HEK293T (cell line): ENCODE results near the gene RTP5.

ENCODE experiments used
- FOXM1 ChIP-seq: fragments of 450-650 bp; IDR thresholded peaks from 2 replicates; pipeline ENCODE4 v1.6.1; 2017; ENCODE audit warnings: mild to moderate bottlenecking, borderline replicate concordance
- L3MBTL2 ChIP-seq: fragments of 450-650 bp; conservative IDR thresholded peaks from 2 replicates; pipeline ENCODE4 v1.6.1; 2016; ENCODE audit warnings: mild to moderate bottlenecking
- NFRKB ChIP-seq: fragments of 450-650 bp; IDR thresholded peaks from 2 replicates; pipeline ENCODE4 v1.6.1; 2016; ENCODE audit warnings: mild to moderate bottlenecking, moderate library complexity
- SP1 ChIP-seq: fragments of 450-650 bp; IDR thresholded peaks from 2 replicates; pipeline ENCODE4 v1.6.1; 2017
- ZNF384 ChIP-seq: fragments of 450-650 bp; IDR thresholded peaks from 2 replicates; pipeline ENCODE4 v1.6.1; 2016

- no peak for TF ChIP-seq FOXM1
- TF ChIP-seq NFRKB = no peak
- TF ChIP-seq L3MBTL2 = no peak
- no peak for TF ChIP-seq SP1
- no peak for TF ChIP-seq ZNF384
Measured at GRCh38 chr2:241852116-241852980, 17.2 kb upstream of the RTP5 start.
